Endothelial cell of umbilical vein (primary cell): ENCODE results near the gene IMPACT. TPM values are rescaled to one million over a fixed set of nuclear protein-coding genes. Genes with fewer than 3 reads are reported as not detected.

Experiments used
- BruUV-seq: library from RNA; stranded (reverse); fragments of 400-500 nt; replicated peaks from 2 replicates; lab custom pipeline; 2021; lab: Mats Ljungman, UMichigan
- CTCF ChIA-PET: fragments of 300-600, 350-600 bp; sonication (Branson Sonifier 250); formaldehyde crosslinking; loops from one replicate; lab custom pipeline; 2021; ENCODE audit warnings: antibody characterized with exemption, inconsistent platforms; lab: Charles Lee
- POLR2A ChIA-PET: fragments of 300-600, 350-600 bp; sonication (Branson Sonifier 250); formaldehyde crosslinking; loops from one replicate; lab custom pipeline; 2021; ENCODE audit warnings: antibody characterized with exemption, inconsistent platforms; lab: Charles Lee
- DNase-seq: peaks from one replicate; pipeline ENCODE4 v3.0.0-alpha.2; 2011; ENCODE audit warnings: low read depth, low spot score
- FAIRE-seq: peaks from 2 replicates; lab custom pipeline; 2011; peaks lifted over from hg19 to GRCh38; lab: Jason Lieb, UNC
- H2AFZ ChIP-seq: 2 replicates; pipeline ENCODE4 v1.6.0; 2012; ENCODE audit warnings: low read depth, low read length, control low read depth, inconsistent platforms
- H3K27ac ChIP-seq: 2 replicates; pipeline ENCODE4 v1.5.1; 2011; ENCODE audit warnings: low read depth, mild to moderate bottlenecking, control low read depth, low read length, moderate library complexity; ENCODE audit not compliant: insufficient read depth
- H3K27me3 ChIP-seq, 2 experiments: 2 replicates each; pipeline versions ENCODE4 v1.6.0 to v1.6.1; 2011; ENCODE audit warnings: low read length in 2 of 2, mixed read lengths in 1 of 2; ENCODE audit not compliant: control insufficient read depth in 2 of 2, insufficient read depth in 2 of 2
- H3K36me3 ChIP-seq, 2 experiments: 2 replicates in 1 of 2; 3 replicates in 1 of 2; pipeline ENCODE4 v1.5.1; 2011; ENCODE audit warnings: low read length in 2 of 2, mild to moderate bottlenecking in 1 of 2, moderate library complexity in 1 of 2; ENCODE audit not compliant: control insufficient read depth in 2 of 2, insufficient read depth in 2 of 2; ENCODE audit errors: extremely low read depth in 1 of 2
- H3K4me1 ChIP-seq: 3 replicates; pipeline ENCODE4 v1.5.1; 2011; ENCODE audit warnings: mild to moderate bottlenecking, low read length; ENCODE audit not compliant: control insufficient read depth, insufficient read depth; ENCODE audit errors: extremely low read depth
- H3K4me2 ChIP-seq: 2 replicates; pipeline ENCODE4 v1.6.1; 2011; ENCODE audit warnings: low read length, control low read depth, mixed read lengths; ENCODE audit not compliant: insufficient read depth
- H3K4me3 ChIP-seq, 3 experiments: fragments of 200-600 bp in 1 of 3; sonication (generic), shearing (Covaris generic) in 1 of 3; replicated peaks in 1 of 3; 2 replicates each; pipeline ENCODE4 v1.5.1; 2011 to 2016; ENCODE audit warnings: control low read depth in 3 of 3, low read length in 3 of 3, mild to moderate bottlenecking in 2 of 3, inconsistent platforms in 1 of 3, low read depth in 1 of 3, moderate library complexity in 1 of 3; ENCODE audit not compliant: insufficient read depth in 1 of 3
- H3K79me2 ChIP-seq: 2 replicates; pipeline ENCODE4 v1.6.0; 2012; ENCODE audit warnings: low read length, inconsistent platforms; ENCODE audit not compliant: control insufficient read depth, insufficient read depth
- H3K9ac ChIP-seq: replicated peaks from 2 replicates; pipeline ENCODE3; 2011; ENCODE audit warnings: low read length, control low read depth; ENCODE audit not compliant: insufficient read depth; ENCODE audit errors: extremely low read depth
- H3K9me1 ChIP-seq: replicated peaks from 3 replicates; pipeline ENCODE4 v1.6.0; 2011; ENCODE audit warnings: mild to moderate bottlenecking, low read length; ENCODE audit not compliant: control insufficient read depth, insufficient read depth; ENCODE audit errors: extremely low read depth
- H3K9me3 ChIP-seq: replicated peaks from 2 replicates; pipeline ENCODE4 v1.5.1; 2012; ENCODE audit warnings: low read length, inconsistent platforms; ENCODE audit not compliant: control insufficient read depth, insufficient read depth
- H4K20me1 ChIP-seq: replicated peaks from 2 replicates; pipeline ENCODE3; 2011; ENCODE audit warnings: mild to moderate bottlenecking, low read length; ENCODE audit not compliant: control insufficient read depth, insufficient read depth; ENCODE audit errors: extremely low read depth
- CTCF ChIP-seq, 2 donors: IDR thresholded peaks; 1 replicate in 1 of 2; 2 replicates in 1 of 2; pipeline ENCODE4 v1.5.1; 2011; ENCODE audit warnings: low read length in 2 of 2, mild to moderate bottlenecking in 2 of 2, moderate library complexity in 2 of 2, control low read depth in 1 of 2, inconsistent platforms in 1 of 2, low read depth in 1 of 2; ENCODE audit not compliant: insufficient read depth in 1 of 2; ENCODE audit errors: extremely low read depth in 1 of 2
- EZH2 ChIP-seq: IDR thresholded peaks from 2 replicates; pipeline ENCODE4 v1.6.1; 2012; ENCODE audit warnings: borderline replicate concordance, low read depth, mild to moderate bottlenecking, moderate library complexity, low read length, inconsistent platforms; ENCODE audit not compliant: severe bottlenecking
- FOS ChIP-seq: IDR thresholded peaks from 2 replicates; pipeline ENCODE4 v1.6.1; 2011; ENCODE audit warnings: mild to moderate bottlenecking, low read length, moderate library complexity, borderline replicate concordance; ENCODE audit not compliant: insufficient read depth
- GATA2 ChIP-seq: IDR thresholded peaks from 2 replicates; pipeline ENCODE4 v1.7.0; 2011; ENCODE audit warnings: low read depth, mild to moderate bottlenecking, moderate library complexity, mixed read lengths, low read length; ENCODE audit not compliant: insufficient read length, insufficient read depth
- JUN ChIP-seq: IDR thresholded peaks from 2 replicates; pipeline ENCODE4 v1.6.1; 2011; ENCODE audit warnings: borderline replicate concordance, low read depth; ENCODE audit not compliant: insufficient read length, insufficient read depth
- MYC ChIP-seq: IDR thresholded peaks from one replicate; pipeline ENCODE4 v1.6.1; 2011; ENCODE audit warnings: mild to moderate bottlenecking, low read depth, low read length
- POLR2A ChIP-seq: IDR thresholded peaks from 2 replicates; pipeline ENCODE4 v1.6.1; 2012; ENCODE audit warnings: low read depth, mild to moderate bottlenecking, control low read depth, low read length
- POLR2AphosphoS5 ChIP-seq: IDR thresholded peaks from 2 replicates; pipeline ENCODE4 v1.6.1; 2012; ENCODE audit warnings: low read depth, mild to moderate bottlenecking, control low read depth, low read length, moderate library complexity; ENCODE audit not compliant: insufficient read depth
- dilution Hi-C: fragments of 300-500 bp; cut with MboI; formaldehyde crosslinking; loops from one replicate; pipeline ENCODE4 v1.15.0; 2019; ENCODE audit warnings: low sequenced_read_pairs; ENCODE audit not compliant: extremely low pct_ligation_motif_present
- intact Hi-C: fragments of 100-400 bp; cut with micrococcal nuclease; formaldehyde crosslinking; loops from one replicate; pipeline ENCODE4 v1.10.0; 2022
- polyA plus RNA-seq, 4 experiments: library from polyadenylated mRNA; depleted of rRNA in 3 of 4; stranded (reverse) in 3 of 4; unstranded in 1 of 4; fragments of >200 nt; gene quantifications; 2 replicates each; pipeline versions ENCODE4 v1.2.1 to v1.2.3, GENCODE V29; 2011 to 2012; ENCODE audit warnings: missing spikeins in 1 of 4
- total RNA-seq: library from RNA; stranded (reverse); gene quantifications from 2 replicates; pipeline ENCODE4 v1.2.3, GENCODE V29; 2021
- TF ChIP-seq, protein P1 (sequence below): IDR thresholded peaks from 2 replicates; pipeline ENCODE4 v1.6.1; 2011; ENCODE audit not compliant: insufficient read depth, insufficient read length

Gene IMPACT
- total and polyA plus RNA-seq, 2 donors (not counting 3 experiments of a cell fraction or from before 2014, with no cell fraction given), result 15.4 to 28.6 TPM

GRCh38 chr18:24475926-24476589 is 49.6 kb downstream of the IMPACT start:
- H3K4me2 ChIP-seq, result no peak overlapping the region
- DNase-seq, result no peak
- BruUV-seq, result no TSS peak
- no peaks in the 10 kb centered on the region for H3K9me3 ChIP-seq
- no peak overlapping the region for H3K27ac ChIP-seq
- no peaks in the 10 kb centered on the region for H3K36me3 ChIP-seq
- intact Hi-C loops (no loop called here), dilution Hi-C loops (no loop called here)
- ChIA-PET CTCF (interaction anchor here (2.7 kb wide), 1 partner anchor 11 kb away, joined by 16 read pairs; no protein-coding TSS in a partner anchor), POLR2A (no interaction called here)
- no peaks in the 10 kb centered on the region for H3K27me3 ChIP-seq
- no peak overlapping the region for H3K9ac ChIP-seq
- TF ChIP-seq GATA2 (no peak), POLR2A (no peak), POLR2AphosphoS5 (no peak), CTCF (IDR thresholded peaks at IDR 0.05; ENCODE audit: extremely low read depth in 1 of 2, insufficient read depth in 1 of 2, low read depth in 1 of 2, low read length in 2 of 2) (no peak), JUN (no peak), EZH2 (no peak), MYC (no peak), FOS (no peak)
- TF ChIP-seq, protein P1, sequence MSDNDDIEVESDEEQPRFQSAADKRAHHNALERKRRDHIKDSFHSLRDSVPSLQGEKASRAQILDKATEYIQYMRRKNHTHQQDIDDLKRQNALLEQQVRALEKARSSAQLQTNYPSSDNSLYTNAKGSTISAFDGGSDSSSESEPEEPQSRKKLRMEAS, result no peak
- no peaks in the 10 kb centered on the region for H3K79me2 ChIP-seq
- no peak overlapping the region for H2AFZ ChIP-seq
- no peak overlapping the region for H3K4me3 ChIP-seq
- no peaks in the 10 kb centered on the region for H3K9me1 ChIP-seq
- no peaks in the 10 kb centered on the region for H4K20me1 ChIP-seq
- FAIRE-seq, result no peak
- H3K4me1 ChIP-seq, result no peaks in the 10 kb centered on the region
